ENCODE results near the gene EN1.

EN1 gene

GRCh38 chr2:118855451-118856279, 8.2 kb upstream of the EN1 start:
- peak; percentile 81 for DNase-seq

- DNase-seq, result no peak
Measured at GRCh38 chr2:118854507-118855345, 7.3 kb upstream of the EN1 start.

GRCh38 chr2:118853651-118854291, 6.3 kb upstream of the EN1 start:
- no peak for DNase-seq

GRCh38 chr2:118853129-118853640, 5.7 kb upstream of the EN1 start:
- no peak for DNase-seq

GRCh38 chr2:118852605-118853128, 5.2 kb upstream of the EN1 start:
- no peak for DNase-seq

- no peak for DNase-seq
Measured at GRCh38 chr2:118851650-118852049, 4.2 kb upstream of the EN1 start.

- DNase-seq, result no peak
Measured at GRCh38 chr2:118850901-118851415, 3.5 kb upstream of the EN1 start.

GRCh38 chr2:118850168-118850900, 2.9 kb upstream of the EN1 start:
- no peak for DNase-seq

- DNase-seq, result no peak
Measured at GRCh38 chr2:118849226-118850167, 2.0 kb upstream of the EN1 start.

GRCh38 chr2:118848381-118849225, 1.2 kb upstream of the EN1 start:
- no peak for DNase-seq

- DNase-seq, result no peak
Measured at GRCh38 chr2:118847762-118848172, 319 bp upstream of the EN1 start.

- no peak for DNase-seq
Measured at GRCh38 chr2:118846442-118846952, 951 bp downstream of the EN1 start.

GRCh38 chr2:118845522-118846441, 1.7 kb downstream of the EN1 start:
- no peak for DNase-seq

GRCh38 chr2:118845005-118845521, 2.4 kb downstream of the EN1 start:
- DNase-seq, result no peak

GRCh38 chr2:118844261-118845004, 3.0 kb downstream of the EN1 start:
- no peak for DNase-seq

GRCh38 chr2:118843483-118844132, 3.8 kb downstream of the EN1 start:
- DNase-seq, result no peak
